OCI-LY3 (cell line): ENCODE measurements around the gene DYRK1A.

ENCODE experiments used
- H2AFZ ChIP-seq: fragments of 200-600, 300-600 bp; shearing (Covaris generic); 2 replicates; pipeline ENCODE4 v1.6.0; 2014; ENCODE audit warnings: antibody characterized with exemption, low read depth, low read length
- H3K27ac ChIP-seq: fragments of 200-600, 300-600 bp; sonication (generic); 2 replicates; pipeline ENCODE4 v1.5.1; 2014; ENCODE audit warnings: mild to moderate bottlenecking, low read length, moderate library complexity, mixed read lengths
- H3K27me3 ChIP-seq: fragments of 200-600, 300-600 bp; sonication (generic); 2 replicates; pipeline ENCODE4 v1.6.1; 2014; ENCODE audit warnings: low read depth, low read length, mixed read lengths
- H3K36me3 ChIP-seq: fragments of 200-600, 300-600 bp; sonication (generic); replicated peaks from 2 replicates; pipeline ENCODE3; 2014; ENCODE audit warnings: low read depth, low read length, mixed read lengths
- H3K4me1 ChIP-seq: fragments of 300-600, 200-600 bp; sonication (generic); 2 replicates; pipeline ENCODE4 v1.6.1; 2014; ENCODE audit warnings: low read length, mixed read lengths
- H3K4me2 ChIP-seq: fragments of 200-600, 300-600 bp; sonication (generic); 2 replicates; pipeline ENCODE4 v1.6.1; 2014; ENCODE audit warnings: low read length, mixed read lengths
- H3K4me3 ChIP-seq: fragments of 300-600, 200-600 bp; sonication (generic); 2 replicates; pipeline ENCODE4 v1.5.1; 2014; ENCODE audit warnings: antibody characterized with exemption, mild to moderate bottlenecking, low read length, moderate library complexity
- H3K79me2 ChIP-seq: fragments of 300-600, 200-600 bp; shearing (Covaris generic); 2 replicates; pipeline ENCODE4 v1.6.1; 2014; ENCODE audit warnings: mild to moderate bottlenecking, low read length, mixed read lengths
- H3K9ac ChIP-seq: fragments of 300-600, 200-600 bp; shearing (Covaris generic); 2 replicates; pipeline ENCODE4 v1.6.0; 2014; ENCODE audit warnings: mild to moderate bottlenecking, low read length, moderate library complexity
- H3K9me3 ChIP-seq: fragments of 200-600, 300-600 bp; shearing (Covaris generic); 2 replicates; pipeline ENCODE4 v1.6.1; 2014; ENCODE audit warnings: low read length, mixed read lengths; ENCODE audit not compliant: insufficient read depth
- H4K20me1 ChIP-seq: fragments of 200-600, 300-600 bp; sonication (generic); 2 replicates; pipeline ENCODE4 v1.6.1; 2016; ENCODE audit warnings: low read length, mixed read lengths; ENCODE audit not compliant: insufficient read depth
- CTCF ChIP-seq: fragments of 200-600, 300-600 bp; sonication (generic); IDR thresholded peaks from 2 replicates; pipeline ENCODE4 v1.5.1; 2014; ENCODE audit warnings: antibody characterized with exemption, low read length, low read depth
- EZH2phosphoT487 ChIP-seq: fragments of 200-600 bp; shearing (Covaris generic); IDR thresholded peaks from 2 replicates; pipeline ENCODE4 v1.6.1; 2018; ENCODE audit warnings: antibody characterized with exemption, mixed run types, low read depth

Gene DYRK1A

GRCh38 chr21:37378700-37379139, 12.1 kb downstream of the DYRK1A start:
- TF ChIP-seq EZH2phosphoT487 (no peak), CTCF (no peak)
- Histone ChIP-seq H3K4me3 (no peak overlapping the region), H2AFZ (no peak overlapping the region), H4K20me1 (peaks cover 99% of the 10 kb centered on the region), H3K27me3 (no peaks in the 10 kb centered on the region), H3K27ac (no peak overlapping the region), H3K36me3 (no peaks in the 10 kb centered on the region), H3K79me2 (peaks cover 100% of the 10 kb centered on the region), H3K4me2 (no peak overlapping the region), H3K9me3 (no peaks in the 10 kb centered on the region), H3K9ac (no peak overlapping the region), H3K4me1 (no peaks in the 10 kb centered on the region; the same call in 1 of the 2 replicates)

- H4K20me1 ChIP-seq = peaks cover 99% of the 10 kb centered on the region
- no peaks in the 10 kb centered on the region for H3K4me1 ChIP-seq
- H3K9me3 ChIP-seq = no peaks in the 10 kb centered on the region
- no peak overlapping the region for H3K4me2 ChIP-seq
- H3K27me3 ChIP-seq = no peaks in the 10 kb centered on the region
- no peak overlapping the region for H3K4me3 ChIP-seq
- H2AFZ ChIP-seq = no peak overlapping the region
- H3K27ac ChIP-seq = no peak overlapping the region
- peaks cover 100% of the 10 kb centered on the region for H3K79me2 ChIP-seq
- H3K9ac ChIP-seq = no peak overlapping the region
- no peaks in the 10 kb centered on the region for H3K36me3 ChIP-seq
- TF ChIP-seq EZH2phosphoT487 (no peak), CTCF (no peak)
Measured at GRCh38 chr21:37380349-37381323, 14.1 kb downstream of the DYRK1A start.

GRCh38 chr21:37381883-37382585, 15.5 kb downstream of the DYRK1A start:
- Histone ChIP-seq H4K20me1 (peaks cover 98% of the 10 kb centered on the region), H3K9ac (no peak overlapping the region), H3K27ac (no peak overlapping the region), H3K9me3 (no peaks in the 10 kb centered on the region), H3K4me1 (peaks cover 3% of the 10 kb centered on the region; the same call in 1 of the 2 replicates), H2AFZ (no peak overlapping the region), H3K27me3 (no peaks in the 10 kb centered on the region), H3K79me2 (peaks cover 99% of the 10 kb centered on the region), H3K4me2 (no peak overlapping the region), H3K36me3 (no peaks in the 10 kb centered on the region), H3K4me3 (no peak overlapping the region)
- TF ChIP-seq EZH2phosphoT487 (no peak), CTCF (no peak)

- Histone ChIP-seq H3K27me3 (no peaks in the 10 kb centered on the region), H3K27ac (no peak overlapping the region), H3K9ac (no peak overlapping the region), H3K4me2 (no peak overlapping the region), H3K4me3 (no peak overlapping the region), H3K4me1 (peaks cover 3% of the 10 kb centered on the region; the same call in 1 of the 2 replicates), H4K20me1 (peaks cover 98% of the 10 kb centered on the region), H2AFZ (no peak overlapping the region), H3K9me3 (no peaks in the 10 kb centered on the region), H3K36me3 (no peaks in the 10 kb centered on the region), H3K79me2 (peaks cover 99% of the 10 kb centered on the region)
- TF ChIP-seq CTCF (no peak), EZH2phosphoT487 (no peak)
Measured at GRCh38 chr21:37383086-37383485, 16.5 kb downstream of the DYRK1A start.
